Activated naive CD4-positive, alpha-beta T cell treated with Interleukin-2 at 50 U/mL for 16 hours (primary cell): Measurements from ENCODE around the gene PRKCE.
"Not testable (repeated sequence)": the region's sequence is repeated elsewhere in the genome, so short reads cannot be mapped to it uniquely, and the experiment has no call there.

Source experiments
- DNase-seq: peaks from one replicate; pipeline ENCODE4 v3.0.0-alpha.2; 2020

The PRKCE gene

GRCh38 chr2:45700407-45701013, 49.0 kb downstream of the PRKCE start:
- DNase-seq = no peak

GRCh38 chr2:45705233-45705632, 53.8 kb downstream of the PRKCE start:
- DNase-seq = no peak

- no peak for DNase-seq
These were observed 54.6 kb downstream of the PRKCE start for GRCh38 chr2:45706033-45706432.

DNA sequence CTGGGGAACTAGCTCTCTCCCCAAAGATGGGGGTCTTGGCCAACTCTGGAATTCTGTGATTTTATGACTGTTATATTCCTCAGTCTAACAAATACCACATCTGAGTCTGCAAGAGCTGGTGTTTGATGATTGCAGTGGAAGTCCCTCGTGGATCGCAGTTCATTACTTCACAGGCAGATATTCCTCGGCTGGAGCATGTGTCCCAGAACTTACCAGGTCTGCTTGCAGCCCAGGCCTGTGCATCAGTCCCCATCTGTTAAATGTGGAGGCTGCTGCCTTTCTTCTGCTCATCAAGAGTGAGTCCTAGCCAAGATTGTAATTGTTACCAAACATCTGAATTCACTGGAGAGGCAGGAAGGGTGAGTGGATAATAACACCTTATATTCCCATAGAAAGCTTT, 55.5 kb downstream of the PRKCE start:
- DNase-seq = no peak

DNA sequence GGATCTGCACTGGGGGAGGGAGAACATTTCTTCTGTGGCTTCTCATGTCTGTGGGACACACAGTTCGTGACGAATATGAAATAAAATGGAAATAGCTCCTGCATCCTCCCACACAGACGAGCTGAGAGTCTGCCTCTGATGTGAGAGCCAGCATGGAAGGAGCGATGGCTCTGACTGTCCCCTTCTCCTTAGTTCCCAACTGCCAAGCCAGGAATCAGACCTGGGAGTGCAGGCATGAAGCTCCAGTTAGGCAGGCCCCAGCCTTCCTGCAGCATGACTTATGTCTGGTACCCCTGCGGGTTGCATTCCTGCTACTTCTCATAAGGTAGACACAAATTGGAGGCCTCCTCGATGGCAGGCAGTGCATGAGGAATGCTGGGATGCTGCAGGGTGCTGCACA, 56.2 kb downstream of the PRKCE start:
- no peak for DNase-seq

- DNase-seq = no peak
These were observed 57.0 kb downstream of the PRKCE start for GRCh38 chr2:45708501-45708900.

- no peak for DNase-seq
These were observed 57.7 kb downstream of the PRKCE start for GRCh38 chr2:45709137-45709536.

DNA sequence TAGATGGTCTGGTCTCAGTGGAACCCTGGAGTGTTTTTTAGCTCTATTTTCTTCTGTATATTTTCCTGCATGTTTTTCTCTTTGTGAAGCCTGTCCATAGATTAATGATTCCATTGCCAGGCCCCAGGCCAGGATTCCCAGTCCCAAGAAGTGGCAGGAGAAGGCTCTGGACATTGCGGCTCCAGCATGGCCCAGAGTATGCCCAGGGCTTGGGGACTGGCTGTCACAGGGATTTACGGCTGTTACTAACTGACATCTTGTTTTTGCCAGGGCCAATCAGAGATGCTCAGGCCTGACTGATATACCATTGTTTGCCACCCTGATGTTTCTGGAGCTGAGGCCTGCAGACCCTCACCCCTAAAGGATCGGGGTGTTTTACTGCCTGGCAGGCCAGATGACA, 59.0 kb downstream of the PRKCE start:
- no peak for DNase-seq

GRCh38 chr2:45711224-45711623, 59.7 kb downstream of the PRKCE start:
- DNase-seq = no peak

DNA sequence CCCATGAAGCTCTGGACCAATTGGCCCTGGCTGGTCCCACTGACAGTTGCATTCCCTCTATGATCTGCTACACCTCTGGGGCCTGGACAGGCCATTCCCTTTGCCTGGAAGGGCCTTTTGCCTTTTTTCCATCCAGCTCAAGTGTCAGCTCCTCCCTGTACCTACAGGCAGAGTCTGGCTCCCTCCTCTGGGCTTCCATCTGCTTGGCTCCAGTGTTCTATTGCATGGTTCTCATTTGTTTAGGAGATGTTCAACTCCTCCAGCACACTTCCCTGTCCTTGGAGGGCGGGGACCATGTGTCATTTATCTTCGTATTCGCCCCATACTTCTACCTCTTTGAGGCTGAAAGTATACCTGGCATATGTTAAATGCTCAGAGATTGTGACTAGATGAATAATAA, 61.1 kb downstream of the PRKCE start:
- no peak for DNase-seq

GRCh38 chr2:45713136-45713535, 61.7 kb downstream of the PRKCE start:
- no peak for DNase-seq

GRCh38 chr2:45713591-45713990, 62.1 kb downstream of the PRKCE start:
- DNase-seq = no peak

- DNase-seq = no peak
These were observed 63.2 kb downstream of the PRKCE start for GRCh38 chr2:45714679-45715078.

- DNase-seq = no peak
These were observed 64.3 kb downstream of the PRKCE start for GRCh38 chr2:45715601-45716379.

DNA sequence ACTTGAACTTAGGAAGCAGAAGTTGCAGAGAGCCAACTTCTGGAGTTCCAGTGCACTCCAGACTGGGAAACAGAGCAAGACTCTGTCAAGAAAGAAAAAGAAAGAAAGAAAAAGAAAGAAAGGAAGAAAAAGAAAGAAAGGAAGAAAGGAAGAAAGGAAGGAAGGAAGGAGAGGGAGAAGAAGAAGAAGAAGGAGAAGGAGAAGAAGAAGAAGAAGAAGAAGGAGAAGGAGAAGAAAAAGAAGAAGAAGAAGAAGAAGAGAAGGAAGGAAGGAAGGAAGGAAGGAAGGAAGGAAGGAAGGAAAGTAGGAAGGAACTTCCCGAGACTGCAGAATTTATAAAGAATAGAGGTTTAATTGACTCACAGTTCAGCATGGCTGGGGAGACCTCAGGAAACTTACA, 65.0 kb downstream of the PRKCE start:
- not testable (repeated sequence) for DNase-seq

DNA sequence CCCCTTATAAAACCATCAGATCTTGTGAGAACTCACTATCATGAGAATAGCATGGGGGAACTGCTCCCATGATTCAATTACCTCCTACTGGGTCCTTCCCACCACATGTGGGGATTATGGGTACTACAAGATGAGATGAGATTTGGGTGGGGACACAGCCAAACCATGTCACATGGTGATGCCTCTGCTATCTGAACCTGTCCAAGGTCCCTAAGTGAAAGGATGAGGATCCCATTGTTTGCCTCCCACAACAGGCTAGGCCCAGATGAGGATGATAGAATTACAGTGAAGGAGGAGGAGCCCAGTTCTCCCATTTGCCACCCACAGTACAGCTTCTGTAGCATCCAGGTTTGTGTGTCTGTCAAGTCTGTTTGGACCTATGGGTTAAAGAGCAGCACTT, 65.4 kb downstream of the PRKCE start:
- DNase-seq = no peak

- no peak for DNase-seq
These were observed 68.7 kb downstream of the PRKCE start for GRCh38 chr2:45720210-45720609.

DNA sequence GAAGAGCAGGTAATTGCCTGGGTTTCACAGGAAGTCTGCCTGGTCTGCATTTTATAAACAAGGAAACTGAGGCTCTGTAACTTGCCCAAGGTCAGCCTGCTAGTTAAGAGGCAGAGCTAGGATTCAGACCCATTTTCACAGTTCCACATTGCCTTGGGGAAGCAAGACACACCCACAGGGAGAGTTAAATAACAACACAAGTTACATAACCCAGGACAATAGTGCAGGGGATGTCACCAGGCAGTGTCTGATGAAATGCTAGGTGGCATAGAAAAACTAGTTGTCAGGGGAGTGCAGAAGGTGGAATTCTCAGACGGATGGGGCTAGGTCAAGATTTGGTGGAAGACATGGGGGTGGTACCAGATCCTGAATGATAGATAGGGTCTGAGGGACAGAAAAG, 69.7 kb downstream of the PRKCE start:
- no peak for DNase-seq

DNA sequence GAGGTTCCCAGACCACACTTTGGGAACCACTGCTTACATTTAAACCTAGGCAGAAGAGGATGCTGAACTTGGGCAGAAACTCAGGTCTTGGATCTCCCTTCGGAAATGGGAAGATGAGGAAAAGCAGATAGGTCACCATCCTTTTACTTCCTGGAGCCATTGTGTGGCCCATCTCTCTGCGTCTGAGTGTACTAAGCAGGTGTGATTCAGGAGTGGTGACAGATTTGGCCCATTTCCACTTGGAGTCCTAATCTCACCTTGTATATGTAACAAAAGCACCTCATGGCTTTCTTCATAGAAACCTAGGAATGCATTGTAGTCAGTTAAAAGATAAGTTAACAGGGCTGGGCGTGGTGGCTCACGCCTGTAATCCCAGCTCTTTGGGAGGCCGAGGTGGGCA, 71.0 kb downstream of the PRKCE start:
- DNase-seq = no peak

- DNase-seq = no peak
These were observed 72.4 kb downstream of the PRKCE start for GRCh38 chr2:45723857-45724256.

DNA sequence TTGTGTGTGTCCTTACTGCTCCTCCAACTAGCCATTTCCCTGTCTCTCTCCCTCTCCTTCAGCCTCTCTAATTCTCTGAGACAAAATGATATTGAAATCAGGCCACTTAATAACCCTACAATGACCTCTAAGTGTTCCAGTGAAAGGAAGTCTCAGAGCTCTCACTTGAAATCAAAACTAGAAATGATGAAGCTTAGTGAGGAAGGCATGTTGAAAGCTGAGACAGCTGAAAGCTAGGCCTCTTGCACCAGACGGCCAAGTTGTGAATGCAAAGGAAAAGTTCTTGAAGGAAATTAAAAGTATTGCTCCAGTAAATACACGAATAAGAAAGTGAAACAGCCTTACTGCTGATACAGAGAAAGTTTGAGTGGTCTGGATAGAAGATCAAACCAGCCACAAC, 72.9 kb downstream of the PRKCE start:
- DNase-seq = no peak

- no peak for DNase-seq
These were observed 74.3 kb downstream of the PRKCE start for GRCh38 chr2:45725731-45726130.

GRCh38 chr2:45726188-45726587, 74.7 kb downstream of the PRKCE start:
- DNase-seq = no peak

DNA sequence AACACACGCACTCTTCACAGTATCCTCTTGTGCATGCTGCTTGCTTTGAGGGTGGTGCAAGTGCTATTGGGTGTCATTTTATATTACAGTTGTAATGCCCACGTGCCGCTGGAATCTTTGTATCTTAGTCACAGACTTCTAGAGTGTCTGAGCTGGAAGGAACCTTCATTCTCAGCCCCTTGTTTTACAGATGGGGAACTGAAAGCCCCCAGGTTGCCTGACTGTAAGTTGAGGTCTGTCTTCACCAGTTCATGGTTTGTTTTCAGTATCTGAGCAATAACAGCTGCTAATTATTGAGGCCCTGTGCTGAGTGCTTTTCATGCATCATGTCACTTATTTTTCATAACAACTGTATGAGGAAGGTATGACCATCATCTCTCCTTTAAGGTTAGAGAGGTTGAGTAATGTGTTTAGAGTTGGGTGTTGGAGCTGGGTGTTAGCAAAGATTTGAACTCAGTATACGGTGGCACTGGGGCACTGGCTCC, 77.0 kb downstream of the PRKCE start:
- no peak for DNase-seq
